NCI-H510A treated with DMSO at 0.1 percent for 48 hours (cell line): Measurements from ENCODE around the gene SUMO3.

Experiments used
- DNase-seq: peaks from one replicate; lab custom pipeline; 2025; lab: John Stamatoyannopoulos, UW

Gene SUMO3

GRCh38 chr21:44817914-44818639, at the start of gene SUMO3:
TSS of gene SUMO3 (minus strand) at chr21:44818062. CDS start at chr21:44817968, 94 bp downstream.
- DNase-seq = peak; percentile 24

GRCh38 chr21:44867464-44867863, 49.6 kb upstream of the SUMO3 start:
- no peak for DNase-seq

GRCh38 chr21:44866780-44867179, 48.9 kb upstream of the SUMO3 start:
- peak; percentile 18 for DNase-seq

GRCh38 chr21:44865561-44866280, 47.9 kb upstream of the SUMO3 start:
- DNase-seq = no peak

- no peak for DNase-seq
These were observed 45.2 kb upstream of the SUMO3 start for GRCh38 chr21:44862869-44863685.

- no peak for DNase-seq
These were observed 40.9 kb upstream of the SUMO3 start for GRCh38 chr21:44858791-44859190.

GRCh38 chr21:44858291-44858690, 40.4 kb upstream of the SUMO3 start:
- no peak for DNase-seq

GRCh38 chr21:44857127-44857892, 39.4 kb upstream of the SUMO3 start:
- no peak for DNase-seq

GRCh38 chr21:44856131-44856530, 38.3 kb upstream of the SUMO3 start:
- DNase-seq = no peak

- DNase-seq = no peak
These were observed 37.7 kb upstream of the SUMO3 start for GRCh38 chr21:44855572-44855971.

- no peak for DNase-seq
These were observed 37.0 kb upstream of the SUMO3 start for GRCh38 chr21:44854664-44855446.

- no peak for DNase-seq
These were observed 36.5 kb upstream of the SUMO3 start for GRCh38 chr21:44854391-44854663.

- DNase-seq = no peak
These were observed 35.9 kb upstream of the SUMO3 start for GRCh38 chr21:44853601-44854390.

GRCh38 chr21:44850905-44851657, 33.2 kb upstream of the SUMO3 start:
- DNase-seq = no peak

GRCh38 chr21:44850208-44850800, 32.4 kb upstream of the SUMO3 start:
- no peak for DNase-seq

GRCh38 chr21:44849616-44850130, 31.8 kb upstream of the SUMO3 start:
- DNase-seq = no peak

- DNase-seq = no peak
These were observed 31.1 kb upstream of the SUMO3 start for GRCh38 chr21:44848821-44849521.

GRCh38 chr21:44847261-44848056, 29.6 kb upstream of the SUMO3 start:
- DNase-seq = no peak
